A549 (cell line): ENCODE results near the gene IQCE. TPM values are rescaled to one million over a fixed set of nuclear protein-coding genes. Genes with fewer than 3 reads are reported as not detected.

Experiments
- ATAC-seq, 2 experiments: fragments of 200-7000 bp in 1 of 2; fragments of >200 bp in 1 of 2; cut with Nextera tagmentation in 1 of 2; cut with Tn5 transposase in 1 of 2; 3 replicates each; pipeline versions ENCODE4 v1.8.0 to v1.9.1; 2018 to 2020; ENCODE audit warnings: mild to moderate bottlenecking in 1 of 2, moderate library complexity in 1 of 2
- CTCF ChIA-PET: fragments of 300-600 bp; sonication (Branson Sonifier 250); formaldehyde crosslinking; extraction: SDS; loops from one replicate; lab custom pipeline; 2021; ENCODE audit warnings: antibody characterized with exemption, inconsistent platforms; lab: Yijun Ruan, JAX
- POLR2A ChIA-PET: fragments of 350-600 bp; formaldehyde crosslinking; extraction: SDS; loops from one replicate; lab custom pipeline; 2021; ENCODE audit warnings: antibody characterized with exemption, inconsistent platforms; lab: Yijun Ruan, JAX
- DNase-seq, 2 experiments: peaks; one replicate each; pipeline versions ENCODE4 v3.0.0 to v3.0.0-alpha.2; 2011 to 2016; ENCODE audit warnings: low read depth in 1 of 2, low spot score in 1 of 2
- FAIRE-seq: peaks from 2 replicates; lab custom pipeline; 2011; peaks lifted over from hg19 to GRCh38; lab: Jason Lieb, UNC
- H3K27ac ChIP-seq, 2 experiments: fragments of >200 bp; sonication (Bioruptor Twin); formaldehyde crosslinking; 3 replicates each; pipeline ENCODE4 v1.5.1; 2016 to 2017
- H3K4me1 ChIP-seq: fragments of >200 bp; sonication (Bioruptor Twin); formaldehyde crosslinking; 3 replicates; pipeline ENCODE4 v1.6.1; 2016
- H3K4me2 ChIP-seq: fragments of >200 bp; sonication (Bioruptor Twin); formaldehyde crosslinking; 3 replicates; pipeline ENCODE4 v1.6.1; 2016
- H3K4me3 ChIP-seq: fragments of >200 bp; sonication (Bioruptor Twin); formaldehyde crosslinking; 3 replicates; pipeline ENCODE4 v1.5.1; 2016
- H3K9me3 ChIP-seq: fragments of >200 bp; sonication (Bioruptor Twin); formaldehyde crosslinking; 3 replicates; pipeline ENCODE4 v1.6.1; 2016
- BCL3 ChIP-seq: fragments of >200 bp; sonication (Bioruptor Twin); formaldehyde crosslinking; IDR thresholded peaks from 3 replicates; pipeline ENCODE4 v1.6.1; 2016
- FOSB ChIP-seq: fragments of 250-450 bp; sonication (Bioruptor Pico); IDR thresholded peaks from 2 replicates; pipeline ENCODE4 v1.5.0; 2020; ENCODE audit warnings: mild to moderate bottlenecking, moderate library complexity
- FOSL2 ChIP-seq, 2 experiments: fragments of 450-650 bp in 1 of 2; fragments of >200 bp in 1 of 2; sonication (Bioruptor Twin) in 1 of 2; formaldehyde crosslinking; IDR thresholded peaks; 2 replicates each; pipeline versions ENCODE4 v1.5.0 to v1.6.1; 2016 to 2020; ENCODE audit warnings: mild to moderate bottlenecking in 1 of 2, moderate library complexity in 1 of 2
- KDM1A ChIP-seq: fragments of 200-600 bp; sonication (generic); IDR thresholded peaks from 2 replicates; pipeline ENCODE4 v1.6.1; 2016; ENCODE audit warnings: low read depth, mild to moderate bottlenecking
- KDM5A ChIP-seq: fragments of 200-600 bp; sonication (generic); IDR thresholded peaks from 2 replicates; pipeline ENCODE4 v1.6.1; 2016; ENCODE audit warnings: antibody characterized with exemption, mild to moderate bottlenecking
- NPAS2 ChIP-seq: fragments of 250-450 bp; sonication (Bioruptor Pico); IDR thresholded peaks from 2 replicates; pipeline ENCODE4 v1.8.0; 2022; ENCODE audit warnings: mild to moderate bottlenecking, moderate library complexity, borderline replicate concordance
- POLR2A ChIP-seq: IDR thresholded peaks from 2 replicates; pipeline ENCODE4 v1.6.1; 2012; ENCODE audit warnings: mild to moderate bottlenecking, low read length
- REST ChIP-seq: fragments of 200-600 bp; sonication (generic); IDR thresholded peaks from 2 replicates; pipeline ENCODE4 v1.6.1; 2016; ENCODE audit warnings: antibody characterized with exemption, mild to moderate bottlenecking, moderate library complexity
- RNF2 ChIP-seq: fragments of 200-600 bp; sonication (generic); IDR thresholded peaks from 2 replicates; pipeline ENCODE4 v1.6.1; 2016; ENCODE audit warnings: low read depth, mild to moderate bottlenecking, antibody characterized with exemption, moderate library complexity, borderline replicate concordance
- WGBS: methylation state at CpG from one replicate; pipeline ENCODE4 v1.1.6; 2017; ENCODE audit errors: missing lambda C conversion rate; 5-methylcytosine and 5-hydroxymethylcytosine counted together
- polyA plus RNA-seq, 4 experiments: library from polyadenylated mRNA; depleted of rRNA in 3 of 4; stranded (reverse); fragments of >200 nt; fragmentation: RNase III in 1 of 4; extraction: RNeasy Plus Mini Kit Qiagen cat#74134 plus additional on column Dnase treatment in 1 of 4; gene quantifications; 2 replicates in 3 of 4; 3 replicates in 1 of 4; pipeline ENCODE4 v1.2.3, GENCODE V29; 2011 to 2017
- small RNA-seq, 6 experiments: library from RNA; depleted of rRNA; stranded (forward); fragments of <200 nt; gene quantifications; one replicate each; pipeline ENCODE3, GENCODE V24; 2012

IQCE gene
- polyA plus RNA-seq, 2 of the 4 experiments (the other 2 are of a cell fraction) = 10.6 to 13.0 TPM

- Histone ChIP-seq H3K4me3 (no peak overlapping the region), H3K27ac (no peak overlapping the region), H3K9me3 (no peaks in the 10 kb centered on the region)
- FAIRE-seq = no peak
- TF ChIP-seq FOSB (CRISPR knock-in tag) (no peak), REST (no peak), BCL3 (no peak), KDM1A (no peak), FOSL2 (IDR thresholded peaks at IDR 0.05) (no peak), FOSL2 (CRISPR knock-in tag; IDR thresholded peaks at IDR 0.05) (no peak), NPAS2 (CRISPR knock-in tag) (no peak), POLR2A (no peak), RNF2 (no peak), KDM5A (no peak)
- TF ChIP-seq, all 56 proteins: peak for 0
- ChIA-PET CTCF (interaction anchor here (1.6 kb wide), 1 partner anchor 195 kb away, joined by 5 read pairs; no protein-coding TSS in a partner anchor), POLR2A (no interaction called here)
- DNase-seq (no peak), ATAC-seq (no peak)
- Histone ChIP-seq H3K4me2 (no peak overlapping the region), H3K4me1 (no peaks in the 10 kb centered on the region)
- 74% methylated on average over 3 of the region's 4 CpGs for WGBS
Measured at GRCh38 chr7:2663960-2664359, 105.2 kb downstream of the IQCE start.

Small RNA genes lying within 50 kb of the gene (small RNA-seq; reads per million reads assigned to genes)
- gene MIR4648 = 0 reads per million in 6 experiments

Other genes with a start within 250 kb of the IQCE start
- gene SNX8, start 244.5 kb upstream of the IQCE start, polyA plus RNA-seq (2011; rRNA removed) = 36.3 and 36.4 TPM in 2 replicates
- 21.2 to 25.8 TPM (median 25.7 TPM) in 3 replicates for gene SNX8, start 244.5 kb upstream of the IQCE start, polyA plus RNA-seq (2017; fragmentation: RNase III; extraction: RNeasy Plus Mini Kit Qiagen cat#74134 plus additional on column Dnase treatment)
- 180 and 219 TPM in 2 replicates for gene EIF3B, start 204.2 kb upstream of the IQCE start, polyA plus RNA-seq (2011; rRNA removed)
- gene EIF3B, start 204.2 kb upstream of the IQCE start, polyA plus RNA-seq (2017; fragmentation: RNase III; extraction: RNeasy Plus Mini Kit Qiagen cat#74134 plus additional on column Dnase treatment) = 206 to 230 TPM (median 207 TPM) in 3 replicates
- gene CHST12, start 155.4 kb upstream of the IQCE start, polyA plus RNA-seq (2011; rRNA removed) = 5.6 and 6.2 TPM in 2 replicates
- 9.4 to 12.0 TPM (median 11.3 TPM) in 3 replicates for gene CHST12, start 155.4 kb upstream of the IQCE start, polyA plus RNA-seq (2017; fragmentation: RNase III; extraction: RNeasy Plus Mini Kit Qiagen cat#74134 plus additional on column Dnase treatment)
- gene GRIFIN, start 82.6 kb upstream of the IQCE start, polyA plus RNA-seq (2011; rRNA removed) = not detected in 2 replicates
- gene GRIFIN, start 82.6 kb upstream of the IQCE start, polyA plus RNA-seq (2017; fragmentation: RNase III; extraction: RNeasy Plus Mini Kit Qiagen cat#74134 plus additional on column Dnase treatment) = not detected in 3 replicates
- gene LFNG, start 39.2 kb upstream of the IQCE start, polyA plus RNA-seq (2011; rRNA removed) = 2.3 and 2.9 TPM in 2 replicates
- gene LFNG, start 39.2 kb upstream of the IQCE start, polyA plus RNA-seq (2017; fragmentation: RNase III; extraction: RNeasy Plus Mini Kit Qiagen cat#74134 plus additional on column Dnase treatment) = 5.8 to 7.3 TPM (median 6.3 TPM) in 3 replicates
- gene BRAT1, start 3.5 kb upstream of the IQCE start, polyA plus RNA-seq (2011; rRNA removed) = 11.9 and 13.3 TPM in 2 replicates
- 22.6 to 25.6 TPM (median 24.4 TPM) in 3 replicates for gene BRAT1, start 3.5 kb upstream of the IQCE start, polyA plus RNA-seq (2017; fragmentation: RNase III; extraction: RNeasy Plus Mini Kit Qiagen cat#74134 plus additional on column Dnase treatment)
- 11.1 and 11.3 TPM in 2 replicates for gene TTYH3, start 73.0 kb downstream of the IQCE start, polyA plus RNA-seq (2011; rRNA removed)
- 35.9 to 45.2 TPM (median 43.6 TPM) in 3 replicates for gene TTYH3, start 73.0 kb downstream of the IQCE start, polyA plus RNA-seq (2017; fragmentation: RNase III; extraction: RNeasy Plus Mini Kit Qiagen cat#74134 plus additional on column Dnase treatment)
- gene AMZ1, start 129.2 kb downstream of the IQCE start, polyA plus RNA-seq (2011; rRNA removed) = 0.01 and 0.11 TPM in 2 replicates
- 0.03 to 0.05 TPM in 2 of 3 replicates, not detected in the other for gene AMZ1, start 129.2 kb downstream of the IQCE start, polyA plus RNA-seq (2017; fragmentation: RNase III; extraction: RNeasy Plus Mini Kit Qiagen cat#74134 plus additional on column Dnase treatment)